Left lobe of liver (tissue), 2 donors: ENCODE measurements around the gene MIF4GD. TPM values are rescaled to one million over a fixed set of nuclear protein-coding genes. Genes with fewer than 3 reads are reported as not detected.

Experiments used
- ATAC-seq: fragments of 200-7000 bp; cut with Tn5 transposase; one replicate; pipeline ENCODE4 v1.9.1; 2020; ENCODE audit warnings: mild to moderate bottlenecking, moderate library complexity
- DNase-seq: peaks from one replicate; pipeline ENCODE4 v3.0.0-alpha.2; 2020; ENCODE audit warnings: low spot score
- total RNA-seq: library from RNA; stranded (reverse); gene quantifications from one replicate; pipeline ENCODE4 v1.2.1, GENCODE V29; 2021
- donor health status: DM: no; HTN: no; CAD: no; lungs with moderate emphysema.
- donor health status: DM: no; HTN: yes; CAD: no.

MIF4GD gene
- total RNA-seq, 1 donor from 2014 or later = 7.7 TPM

DNA sequence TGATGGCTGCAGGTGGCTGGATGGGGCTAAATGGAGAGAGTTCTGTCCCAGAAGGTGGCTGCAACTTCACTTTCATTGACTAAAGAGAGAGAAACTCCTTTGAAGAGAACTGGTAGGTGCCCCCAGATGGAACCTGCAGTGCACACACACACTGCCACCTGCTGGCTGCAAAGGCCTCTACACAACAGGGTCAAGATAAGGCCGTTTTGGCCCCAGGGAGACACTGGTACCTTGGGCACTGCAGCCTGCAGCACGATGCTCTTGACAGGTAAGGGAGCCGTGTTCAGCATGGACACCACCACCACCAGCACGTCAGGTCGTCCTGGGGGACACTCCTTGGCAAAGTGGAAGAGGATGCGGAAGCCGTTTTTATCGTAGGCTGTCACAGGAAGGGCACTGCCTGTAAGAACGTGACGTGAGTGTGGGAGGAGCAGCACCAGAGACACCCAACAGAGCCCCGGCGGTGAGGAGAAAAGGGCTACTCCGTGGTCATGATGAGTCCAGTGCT lies 32.3 kb downstream of the MIF4GD start:
- peak; percentile 81 for ATAC-seq
- no peak for DNase-seq

DNA sequence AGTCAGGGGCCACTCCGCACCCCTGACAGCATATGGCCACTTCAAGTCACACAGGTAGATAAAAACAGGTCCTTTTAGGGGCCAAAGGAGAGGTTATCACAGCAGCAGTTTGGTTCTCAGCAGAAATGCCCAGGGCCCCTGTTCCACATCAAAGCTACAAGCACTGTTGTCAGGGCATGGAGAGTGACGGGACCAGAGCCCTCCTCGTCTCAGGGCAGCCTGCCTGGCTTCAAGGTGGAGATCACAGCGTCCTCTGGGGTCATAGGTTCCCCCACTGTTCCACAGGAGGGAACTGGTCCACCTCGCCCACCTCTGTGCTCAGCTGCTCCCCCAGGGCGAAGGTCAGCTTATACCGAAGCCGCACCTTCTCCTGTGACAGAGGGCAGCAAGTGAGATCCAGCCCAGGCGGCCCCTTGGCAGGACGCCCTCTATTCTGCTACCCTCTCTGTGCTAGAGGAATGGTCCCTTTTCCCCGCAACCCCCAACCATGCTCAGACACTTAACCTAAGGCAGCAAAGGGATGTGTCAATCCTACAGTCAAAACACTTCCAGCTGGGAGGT lies 32.9 kb downstream of the MIF4GD start:
- ATAC-seq = no peak
- no peak for DNase-seq

- ATAC-seq = peak; percentile 32
These were observed 33.7 kb downstream of the MIF4GD start for GRCh38 chr17:75237100-75238014.

GRCh38 chr17:75232786-75233185 lies 38.2 kb downstream of the MIF4GD start:
- ATAC-seq (no peak), DNase-seq (no peak)

More at GRCh38 chr17:75237100-75238014, 33.7 kb downstream of the MIF4GD start:
- DNase-seq = no peak

DNA sequence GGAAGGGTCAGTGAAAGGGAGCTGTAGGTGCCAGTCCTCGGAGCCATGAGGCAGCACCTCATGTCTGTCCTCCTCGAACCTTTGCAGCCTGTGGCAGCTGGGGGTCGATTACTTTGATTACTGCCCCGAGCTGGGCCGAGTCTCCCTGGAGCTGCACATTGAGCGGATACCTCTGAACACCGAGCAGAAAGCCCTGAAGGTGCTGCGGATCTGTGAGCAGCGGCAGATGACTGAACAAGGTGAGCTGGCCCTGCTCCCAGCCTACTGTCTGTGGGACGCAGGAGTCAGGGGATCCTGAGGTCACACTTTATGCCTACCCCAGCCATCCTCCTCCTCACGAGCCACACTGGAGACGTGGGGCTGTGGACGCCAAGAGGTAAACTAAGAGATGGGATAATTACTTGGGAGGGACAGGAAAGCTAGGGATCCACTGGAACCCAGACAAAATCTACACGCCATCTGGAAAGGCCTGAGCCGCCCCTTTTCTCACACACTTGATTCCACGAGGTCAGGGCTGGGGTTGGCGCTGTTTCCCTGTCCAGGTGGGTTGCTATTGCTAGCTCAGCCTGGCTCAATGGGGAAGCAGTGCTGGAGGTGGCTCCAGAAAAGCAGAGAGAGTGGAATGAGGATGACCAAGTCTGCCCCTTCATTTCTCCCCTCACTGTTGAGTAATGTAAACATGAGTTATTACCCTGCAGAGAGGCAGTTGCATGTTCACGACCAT lies 39.1 kb downstream of the MIF4GD start:
- ATAC-seq = no peak
- no peak for DNase-seq

GRCh38 chr17:75231071-75231470 lies 40.0 kb downstream of the MIF4GD start:
- DNase-seq (no peak), ATAC-seq (no peak)

DNA sequence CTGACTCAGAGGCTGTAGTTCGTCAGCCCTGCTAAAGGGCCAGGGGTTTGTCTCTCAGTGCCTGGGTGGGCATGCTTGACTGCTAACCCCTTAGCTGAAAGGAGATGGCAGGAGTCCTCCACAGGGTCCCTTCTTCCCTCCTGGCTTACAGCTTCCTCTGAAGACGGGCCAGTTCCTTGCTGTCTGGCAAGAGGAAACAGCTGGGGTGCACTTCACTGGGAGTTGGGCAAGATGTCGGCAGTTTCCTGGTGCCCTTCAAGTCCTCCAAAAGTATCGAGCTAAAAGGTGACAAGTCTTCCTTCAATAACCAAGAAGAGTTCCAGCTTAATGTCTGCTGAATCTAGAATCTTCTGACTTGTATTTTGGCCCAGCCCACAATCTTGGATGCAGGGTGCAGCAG lies 42.2 kb downstream of the MIF4GD start:
- DNase-seq = no peak
- peak; percentile 20 for ATAC-seq

DNA sequence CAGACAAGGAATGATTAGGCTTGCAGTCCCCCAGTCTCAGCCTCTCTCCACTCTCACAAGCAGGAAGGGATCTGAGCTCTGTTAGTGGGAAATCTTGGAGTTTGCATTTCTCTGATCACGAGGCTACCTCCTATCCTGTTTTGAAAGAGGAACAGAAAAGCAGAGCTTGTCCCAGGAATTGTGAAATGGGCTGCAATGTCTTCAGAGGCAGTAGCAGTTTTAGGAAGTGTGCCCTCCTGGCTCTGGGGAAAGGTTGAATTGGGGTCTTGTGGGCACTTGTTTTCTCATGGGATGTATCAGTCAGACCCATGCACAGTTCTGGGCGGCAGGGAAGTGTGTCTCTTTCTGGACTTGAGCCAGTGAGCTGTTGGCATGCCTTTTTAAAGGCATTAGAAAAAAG lies 42.7 kb downstream of the MIF4GD start:
- no peak for DNase-seq

DNA sequence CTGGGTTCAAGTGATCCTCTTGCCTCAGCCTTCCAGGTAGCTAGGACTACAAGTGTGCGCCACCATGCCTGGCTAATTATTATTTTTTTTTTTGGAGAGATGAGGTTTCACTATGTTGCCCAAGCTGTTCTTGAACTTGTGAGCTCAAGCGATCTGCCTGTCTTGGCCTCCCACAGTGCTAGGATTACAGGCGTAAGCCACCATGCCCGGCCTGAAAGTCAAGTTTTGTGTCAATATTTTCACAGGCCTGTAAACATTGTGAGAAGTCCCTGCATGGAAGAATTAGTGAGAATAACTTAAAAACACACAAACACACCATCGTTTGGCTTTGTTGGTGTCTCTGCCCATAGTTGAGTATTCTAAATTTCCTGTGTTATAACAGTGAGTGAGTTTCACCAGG lies 43.3 kb downstream of the MIF4GD start:
- ATAC-seq (no peak), DNase-seq (no peak)

More for the DNA sequence above, 42.7 kb downstream of the MIF4GD start:
- ATAC-seq = peak; percentile 45

- ATAC-seq (no peak), DNase-seq (no peak)
These were observed 46.0 kb downstream of the MIF4GD start for GRCh38 chr17:75225016-75225415.

- ATAC-seq (no peak), DNase-seq (no peak)
These were observed 51.2 kb downstream of the MIF4GD start for GRCh38 chr17:75219815-75220214.

- no peak for ATAC-seq
- no peak for DNase-seq
These were observed 52.9 kb downstream of the MIF4GD start for GRCh38 chr17:75218131-75218530.

Other genes with a start within 250 kb of the MIF4GD start
- 177 TPM for gene ATP5PD, start 224.3 kb downstream of the MIF4GD start, total RNA-seq
- gene KCTD2, start 224.0 kb downstream of the MIF4GD start, total RNA-seq = 7.0 TPM
- 1.2 TPM for gene SLC16A5, start 183.3 kb downstream of the MIF4GD start, total RNA-seq
- gene ARMC7, start 161.3 kb downstream of the MIF4GD start, total RNA-seq = 5.6 TPM
- 11.9 TPM for gene NT5C, start 139.5 kb downstream of the MIF4GD start, total RNA-seq
- gene JPT1, start 116.7 kb downstream of the MIF4GD start, total RNA-seq = 14.8 TPM
- 94.9 TPM for gene SUMO2, start 88.3 kb downstream of the MIF4GD start, total RNA-seq
- gene NUP85, start 65.6 kb downstream of the MIF4GD start, total RNA-seq = 33.8 TPM
- 17.9 TPM for gene GGA3, start 9.6 kb downstream of the MIF4GD start, total RNA-seq
- 36.1 TPM for gene MRPS7, start 9.4 kb downstream of the MIF4GD start, total RNA-seq
- gene SLC25A19, start 18.2 kb upstream of the MIF4GD start, total RNA-seq = 3.6 TPM
- 45.8 TPM for gene GRB2, start 134.4 kb upstream of the MIF4GD start, total RNA-seq
- gene TMEM94, start 185.4 kb upstream of the MIF4GD start, total RNA-seq = 43.5 TPM
- 26.4 TPM for gene CASKIN2, start 244.3 kb upstream of the MIF4GD start, total RNA-seq
- 15.9 TPM for gene TSEN54, start 245.3 kb upstream of the MIF4GD start, total RNA-seq